ENCODE data around the gene TYW1. TPM values are rescaled to one million over a fixed set of nuclear protein-coding genes. Genes with fewer than 3 reads are reported as not detected.
"Not testable (repeated sequence)": the region's sequence is repeated elsewhere in the genome, so short reads cannot be mapped to it uniquely, and the experiment has no call there.

TYW1 gene
- total and polyA plus RNA-seq, 2 of the 8 experiments (the other 6 are each of a cell fraction or from before 2014, with no cell fraction given): 8.8 to 16.2 TPM

- FAIRE-seq; H3K4me3 ChIP-seq (ENCODE audit: extremely low read depth in 1 of 4, insufficient read depth in 2 of 4, low read depth in 3 of 4, low read length in 4 of 4); H3K79me2 ChIP-seq (ENCODE audit: control insufficient read depth in 1 of 2, insufficient read depth in 2 of 2, low read length in 2 of 2); H2BK15ac ChIP-seq (ENCODE audit: low read length); H4K8ac ChIP-seq (ENCODE audit: extremely low read depth, insufficient read depth, low read length); H3K9ac ChIP-seq (replicated peaks in 1 of 4; ENCODE audit: extremely low read depth in 1 of 4, low read depth in 3 of 4, low read length in 3 of 4); H2BK120ac ChIP-seq (replicated peaks; ENCODE audit: low read depth, low read length); H3K27me3 ChIP-seq (replicated peaks in 1 of 4; ENCODE audit: control insufficient read depth in 3 of 4, extremely low read depth in 1 of 4, insufficient read depth in 3 of 4, low read length in 3 of 4); H2BK5ac ChIP-seq (ENCODE audit: low read depth, low read length); H3K36me3 ChIP-seq (ENCODE audit: control insufficient read depth in 2 of 4, insufficient read depth in 4 of 4, low read length in 3 of 4); H3K56ac ChIP-seq (replicated peaks; ENCODE audit: insufficient read length, low read depth, low read length); H3K18ac ChIP-seq (ENCODE audit: extremely low read depth, low read length); H4K5ac ChIP-seq (ENCODE audit: insufficient read length, low read depth, low read length); H4K20me1 ChIP-seq (replicated peaks in 1 of 2; ENCODE audit: control insufficient read depth in 1 of 2, insufficient read depth in 2 of 2, low read length in 2 of 2); H4K91ac ChIP-seq (replicated peaks; ENCODE audit: insufficient read length, low read length); DNase-seq (ENCODE audit: low read depth in 1 of 2, low spot score in 2 of 2); H3K27ac ChIP-seq (ENCODE audit: low read depth, low read length); H2BK12ac ChIP-seq (ENCODE audit: low read depth, low read length); CTCF ChIA-PET (ENCODE audit: partially characterized antibody); H3K23ac ChIP-seq (ENCODE audit: insufficient read length); H2BK20ac ChIP-seq (ENCODE audit: low read length); H2AK5ac ChIP-seq (ENCODE audit: low read depth, low read length); H2AFZ ChIP-seq (ENCODE audit: low read length); H3K9me3 ChIP-seq (ENCODE audit: insufficient read depth in 2 of 2, low read depth in 1 of 2, low read length in 1 of 2); H3K14ac ChIP-seq (ENCODE audit: insufficient read length); H3K79me1 ChIP-seq (ENCODE audit: low read depth, low read length); H3K23me2 ChIP-seq (ENCODE audit: low read depth, low read length); H3K4ac ChIP-seq (replicated peaks; ENCODE audit: insufficient read length, low read depth, low read length); H3K4me2 ChIP-seq (ENCODE audit: insufficient read depth in 1 of 2, low read depth in 2 of 2, low read length in 2 of 2); POLR2A ChIA-PET (ENCODE audit: partially characterized antibody); H3K4me1 ChIP-seq (replicated peaks in 1 of 4; ENCODE audit: control insufficient read depth in 3 of 4, insufficient read depth in 4 of 4, low read length in 3 of 4): not testable (repeated sequence)
- 89% methylated on average over 2 of the region's 2 CpGs; no CpG with 5 or more reads in 1 of the 2 experiments for WGBS, 2 experiments (ENCODE audit: extremely low coverage in 1 of 2, insufficient coverage in 1 of 2, insufficient read length in 1 of 2, insufficient replicate concordance in 2 of 2, low coverage in 1 of 2, low lambda C conversion rate in 2 of 2, missing lambda C conversion rate in 1 of 2)
These were observed 267.4 kb downstream of the TYW1 start for GRCh38 chr7:67264000-67264399.

GRCh38 chr7:67266070-67266469 is 269.4 kb downstream of the TYW1 start:
- H3K14ac ChIP-seq (ENCODE audit: insufficient read length); H4K91ac ChIP-seq (replicated peaks; ENCODE audit: insufficient read length, low read length); H2BK20ac ChIP-seq (ENCODE audit: low read length); H3K23ac ChIP-seq (ENCODE audit: insufficient read length); H3K56ac ChIP-seq (replicated peaks; ENCODE audit: insufficient read length, low read depth, low read length); H3K4me1 ChIP-seq (replicated peaks in 1 of 4; ENCODE audit: control insufficient read depth in 3 of 4, insufficient read depth in 4 of 4, low read length in 3 of 4); H2AFZ ChIP-seq (ENCODE audit: low read length); H3K4me3 ChIP-seq (ENCODE audit: extremely low read depth in 1 of 4, insufficient read depth in 2 of 4, low read depth in 3 of 4, low read length in 4 of 4); H2BK12ac ChIP-seq (ENCODE audit: low read depth, low read length); H4K8ac ChIP-seq (ENCODE audit: extremely low read depth, insufficient read depth, low read length); POLR2A ChIA-PET (ENCODE audit: partially characterized antibody); H3K79me1 ChIP-seq (ENCODE audit: low read depth, low read length); H3K4ac ChIP-seq (replicated peaks; ENCODE audit: insufficient read length, low read depth, low read length); H3K23me2 ChIP-seq (ENCODE audit: low read depth, low read length); H3K18ac ChIP-seq (ENCODE audit: extremely low read depth, low read length); H3K79me2 ChIP-seq (ENCODE audit: control insufficient read depth in 1 of 2, insufficient read depth in 2 of 2, low read length in 2 of 2); H3K36me3 ChIP-seq (ENCODE audit: control insufficient read depth in 2 of 4, insufficient read depth in 4 of 4, low read length in 3 of 4); H3K9ac ChIP-seq (replicated peaks in 1 of 4; ENCODE audit: extremely low read depth in 1 of 4, low read depth in 3 of 4, low read length in 3 of 4); H2BK120ac ChIP-seq (replicated peaks; ENCODE audit: low read depth, low read length); CTCF ChIA-PET (ENCODE audit: partially characterized antibody); H3K9me3 ChIP-seq (ENCODE audit: insufficient read depth in 2 of 2, low read depth in 1 of 2, low read length in 1 of 2); H4K5ac ChIP-seq (ENCODE audit: insufficient read length, low read depth, low read length); H3K4me2 ChIP-seq (ENCODE audit: insufficient read depth in 1 of 2, low read depth in 2 of 2, low read length in 2 of 2); DNase-seq (ENCODE audit: low read depth in 1 of 2, low spot score in 2 of 2); FAIRE-seq; H2AK5ac ChIP-seq (ENCODE audit: low read depth, low read length); H2BK5ac ChIP-seq (ENCODE audit: low read depth, low read length); H4K20me1 ChIP-seq (replicated peaks in 1 of 2; ENCODE audit: control insufficient read depth in 1 of 2, insufficient read depth in 2 of 2, low read length in 2 of 2); H3K27me3 ChIP-seq (replicated peaks in 1 of 4; ENCODE audit: control insufficient read depth in 3 of 4, extremely low read depth in 1 of 4, insufficient read depth in 3 of 4, low read length in 3 of 4); H3K27ac ChIP-seq (ENCODE audit: low read depth, low read length); H2BK15ac ChIP-seq (ENCODE audit: low read length): not testable (repeated sequence)
- WGBS, 2 experiments (ENCODE audit: extremely low coverage in 1 of 2, insufficient coverage in 1 of 2, insufficient read length in 1 of 2, insufficient replicate concordance in 2 of 2, low coverage in 1 of 2, low lambda C conversion rate in 2 of 2, missing lambda C conversion rate in 1 of 2): 89% methylated on average over 3 of the region's 3 CpGs; no CpG with 5 or more reads in 1 of the 2 experiments

All from H1 (cell line).